Measurements from ENCODE around the gene CHD1. TPM values are rescaled to one million over a fixed set of nuclear protein-coding genes. Genes with fewer than 3 reads are reported as not detected.

The CHD1 gene
- total RNA-seq, 1 donor from 2014 or later: 35.5 TPM

- no peaks in the 10 kb centered on the region for H3K36me3 ChIP-seq
- no peaks in the 10 kb centered on the region for H3K4me1 ChIP-seq
- DNase-seq (ENCODE audit: low spot score in 2 of 2): no peak
- intact Hi-C loops (cut with DNase I): no loop called here
- no peak overlapping the region for H3K4me3 ChIP-seq
- TF ChIP-seq CTCF (IDR thresholded peaks at IDR 0.05): no peak
- H3K27me3 ChIP-seq: no peaks in the 10 kb centered on the region
- no peak overlapping the region for H3K27ac ChIP-seq
- peaks cover 0 to 6% of the 10 kb centered on the region in 2 donors for H3K9me3 ChIP-seq
Observed at GRCh38 chr5:98825582-98826375, 103.0 kb downstream of the CHD1 start.

GRCh38 chr5:98816582-98817222, 112.1 kb downstream of the CHD1 start:
- H3K27ac ChIP-seq: no peak overlapping the region
- intact Hi-C loops (cut with DNase I): no loop called here
- no peaks in the 10 kb centered on the region for H3K4me1 ChIP-seq

GRCh38 chr5:98813755-98814154, 115.1 kb downstream of the CHD1 start:
- Histone ChIP-seq H3K9me3 (no peaks in the 10 kb centered on the region), H3K27me3 (no peaks in the 10 kb centered on the region), H3K4me3 (no peak overlapping the region), H3K4me1 (no peaks in the 10 kb centered on the region), H3K36me3 (no peaks in the 10 kb centered on the region), H3K27ac (no peak overlapping the region)
- intact Hi-C loops (cut with DNase I): no loop called here
- TF ChIP-seq CTCF (IDR thresholded peaks at IDR 0.05): no peak
- DNase-seq (ENCODE audit: low spot score in 2 of 2): no peak

More at GRCh38 chr5:98816582-98817222, 112.1 kb downstream of the CHD1 start:
- no peak for TF ChIP-seq CTCF (IDR thresholded peaks at IDR 0.05)
- H3K9me3 ChIP-seq: peaks cover 0 to 9% of the 10 kb centered on the region in 2 donors
- no peak overlapping the region for H3K4me3 ChIP-seq
- DNase-seq (ENCODE audit: low spot score in 2 of 2): no peak
- no peaks in the 10 kb centered on the region for H3K27me3 ChIP-seq
- H3K36me3 ChIP-seq: no peaks in the 10 kb centered on the region

- H3K36me3 ChIP-seq: no peaks in the 10 kb centered on the region
- no peak overlapping the region for H3K27ac ChIP-seq
- no peaks in the 10 kb centered on the region for H3K27me3 ChIP-seq
- H3K4me3 ChIP-seq: no peak overlapping the region
- no peaks in the 10 kb centered on the region for H3K4me1 ChIP-seq
- intact Hi-C loops (cut with DNase I): no loop called here
- TF ChIP-seq CTCF (IDR thresholded peaks at IDR 0.05): no peak
- DNase-seq (ENCODE audit: low spot score in 2 of 2): no peak
- peaks cover 8 to 29% of the 10 kb centered on the region in 2 donors for H3K9me3 ChIP-seq
Observed at GRCh38 chr5:98810206-98810605, 118.6 kb downstream of the CHD1 start.

GRCh38 chr5:98807806-98808205, 121.0 kb downstream of the CHD1 start:
- Histone ChIP-seq H3K9me3 (peaks cover 8 to 36% of the 10 kb centered on the region in 2 donors), H3K27ac (no peak overlapping the region), H3K36me3 (no peaks in the 10 kb centered on the region), H3K4me3 (no peak overlapping the region), H3K4me1 (no peaks in the 10 kb centered on the region), H3K27me3 (no peaks in the 10 kb centered on the region)
- DNase-seq (ENCODE audit: low spot score in 2 of 2): no peak
- TF ChIP-seq CTCF (IDR thresholded peaks at IDR 0.05): no peak
- intact Hi-C loops (cut with DNase I): no loop called here

All from ascending aorta (tissue), 2 donors.